Measurements from ENCODE around the gene SPRYD4. TPM values are rescaled to one million over a fixed set of nuclear protein-coding genes. Genes with fewer than 3 reads are reported as not detected.
"Not testable (repeated sequence)": the region's sequence is repeated elsewhere in the genome, so short reads cannot be mapped to it uniquely, and the experiment has no call there.

Gene SPRYD4
- total RNA-seq, 1 donor: 3.0 TPM

GRCh38 chr12:56510786-56511185 is 42.4 kb downstream of the SPRYD4 start:
- TF ChIP-seq, protein P1, sequence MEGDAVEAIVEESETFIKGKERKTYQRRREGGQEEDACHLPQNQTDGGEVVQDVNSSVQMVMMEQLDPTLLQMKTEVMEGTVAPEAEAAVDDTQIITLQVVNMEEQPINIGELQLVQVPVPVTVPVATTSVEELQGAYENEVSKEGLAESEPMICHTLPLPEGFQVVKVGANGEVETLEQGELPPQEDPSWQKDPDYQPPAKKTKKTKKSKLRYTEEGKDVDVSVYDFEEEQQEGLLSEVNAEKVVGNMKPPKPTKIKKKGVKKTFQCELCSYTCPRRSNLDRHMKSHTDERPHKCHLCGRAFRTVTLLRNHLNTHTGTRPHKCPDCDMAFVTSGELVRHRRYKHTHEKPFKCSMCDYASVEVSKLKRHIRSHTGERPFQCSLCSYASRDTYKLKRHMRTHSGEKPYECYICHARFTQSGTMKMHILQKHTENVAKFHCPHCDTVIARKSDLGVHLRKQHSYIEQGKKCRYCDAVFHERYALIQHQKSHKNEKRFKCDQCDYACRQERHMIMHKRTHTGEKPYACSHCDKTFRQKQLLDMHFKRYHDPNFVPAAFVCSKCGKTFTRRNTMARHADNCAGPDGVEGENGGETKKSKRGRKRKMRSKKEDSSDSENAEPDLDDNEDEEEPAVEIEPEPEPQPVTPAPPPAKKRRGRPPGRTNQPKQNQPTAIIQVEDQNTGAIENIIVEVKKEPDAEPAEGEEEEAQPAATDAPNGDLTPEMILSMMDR (IDR thresholded peaks at IDR 0.05; ENCODE audit: insufficient read depth, low read depth, low read length): no peak
- DNase-seq (ENCODE audit: low read depth): no peak

DNA sequence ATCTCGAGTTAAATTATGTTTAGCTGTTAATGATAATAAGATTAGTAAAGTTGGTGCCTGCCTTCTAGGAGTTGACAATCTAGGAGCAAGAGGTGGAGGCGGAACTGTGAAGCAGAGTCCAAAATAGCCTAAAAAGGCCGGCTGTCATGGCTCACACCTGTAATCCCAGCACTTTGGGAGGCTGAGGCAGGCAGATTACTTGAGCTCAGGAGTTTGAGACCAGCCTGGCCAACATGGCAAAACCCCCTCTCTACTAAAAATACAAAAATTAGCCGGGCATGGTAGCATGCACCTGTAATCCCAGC is 45.6 kb downstream of the SPRYD4 start:
- not testable (repeated sequence) for H3K4me3 ChIP-seq (ENCODE audit: low read depth, low read length); DNase-seq (ENCODE audit: low read depth)

More at GRCh38 chr12:56510786-56511185, 42.4 kb downstream of the SPRYD4 start:
- no peak overlapping the region for H3K4me3 ChIP-seq (ENCODE audit: low read depth, low read length)

- TF ChIP-seq, protein P1 (IDR thresholded peaks at IDR 0.05; ENCODE audit: insufficient read depth, low read depth, low read length): no peak
- H3K4me3 ChIP-seq (ENCODE audit: low read depth, low read length): no peak overlapping the region
- DNase-seq (ENCODE audit: low read depth): no peak
Observed at GRCh38 chr12:56517854-56518253, 49.5 kb downstream of the SPRYD4 start.

DNA sequence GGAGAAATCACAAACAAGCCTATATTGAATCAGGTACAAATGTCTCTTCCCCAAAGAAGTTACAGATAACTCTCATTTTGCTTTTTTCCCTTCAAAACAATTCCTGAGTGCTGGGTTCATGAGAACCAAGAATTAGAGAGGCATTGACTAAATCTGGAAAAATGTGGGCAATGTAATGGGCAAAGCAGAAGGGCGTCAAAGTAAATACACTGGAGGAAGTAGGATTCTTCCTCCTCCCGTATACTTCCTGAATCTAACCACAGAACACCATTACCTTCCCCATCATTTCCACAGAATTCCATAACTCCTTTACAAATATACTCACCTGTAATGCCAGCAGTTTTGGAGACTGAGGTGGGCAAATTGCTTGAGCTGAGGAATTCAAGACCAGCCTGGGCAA is 50.2 kb downstream of the SPRYD4 start:
- DNase-seq (ENCODE audit: low read depth): no peak

GRCh38 chr12:56520048-56520447 is 51.7 kb downstream of the SPRYD4 start:
- DNase-seq (ENCODE audit: low read depth): peak; percentile 44
- TF ChIP-seq, protein P1 (IDR thresholded peaks at IDR 0.05; ENCODE audit: insufficient read depth, low read depth, low read length): no peak
- H3K4me3 ChIP-seq (ENCODE audit: low read depth, low read length): no peak overlapping the region

More for the DNA sequence above, 50.2 kb downstream of the SPRYD4 start:
- TF ChIP-seq, protein P1 (IDR thresholded peaks at IDR 0.05; ENCODE audit: insufficient read depth, low read depth, low read length): no peak
- H3K4me3 ChIP-seq (ENCODE audit: low read depth, low read length): no peak overlapping the region

DNA sequence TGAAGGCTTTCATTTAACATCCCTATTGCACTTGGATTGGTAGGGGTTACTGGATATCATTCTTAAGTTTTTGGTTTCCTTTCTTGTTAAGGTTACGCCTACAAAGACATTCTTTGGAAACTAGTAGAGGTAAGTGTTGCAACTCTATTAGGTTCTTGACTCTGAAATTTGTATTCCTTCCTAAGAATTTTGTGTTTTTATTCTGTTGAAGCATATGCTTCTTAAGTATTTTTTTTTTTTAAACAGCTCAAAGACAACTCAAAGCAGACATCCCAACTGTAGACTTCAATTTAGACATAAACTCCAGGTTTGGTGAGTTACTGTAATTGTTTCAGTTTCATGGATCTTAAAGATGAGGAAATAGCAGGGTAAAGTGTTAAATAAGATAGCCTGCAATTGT is 52.1 kb downstream of the SPRYD4 start:
- H3K4me3 ChIP-seq (ENCODE audit: low read depth, low read length): no peak overlapping the region
- peak; percentile 30 for DNase-seq (ENCODE audit: low read depth)
- TF ChIP-seq, protein P1 (IDR thresholded peaks at IDR 0.05; ENCODE audit: insufficient read depth, low read depth, low read length): no peak

GRCh38 chr12:56521209-56521589 is 52.8 kb downstream of the SPRYD4 start:
- TF ChIP-seq, protein P1 (IDR thresholded peaks at IDR 0.05; ENCODE audit: insufficient read depth, low read depth, low read length): no peak
- H3K4me3 ChIP-seq (ENCODE audit: low read depth, low read length): peak overlapping the region; percentile 78
- no peak for DNase-seq (ENCODE audit: low read depth)

Data from fibroblast of villous mesenchyme (primary cell).